Subcutaneous adipose tissue (tissue), 4 donors: Measurements from ENCODE around the gene PPP2R5C. TPM values are rescaled to one million over a fixed set of nuclear protein-coding genes. Genes with fewer than 3 reads are reported as not detected.

Experiments used
- total RNA-seq, 4 donors: library from RNA; depleted of rRNA; stranded (reverse); fragments of >200 nt; gene quantifications; one replicate each; pipeline ENCODE4 v1.1.0, GENCODE V29; 2016
- TF ChIP-seq, protein P1 (sequence below): fragments of 450-650 bp; IDR thresholded peaks from one replicate; pipeline ENCODE4 v1.5.1; 2016; ENCODE audit warnings: low read depth, mild to moderate bottlenecking, control low read depth, antibody characterized with exemption, moderate library complexity

Gene PPP2R5C
- total RNA-seq, 4 donors from 2014 or later, result 98.9 to 127 (median 102) TPM

DNA sequence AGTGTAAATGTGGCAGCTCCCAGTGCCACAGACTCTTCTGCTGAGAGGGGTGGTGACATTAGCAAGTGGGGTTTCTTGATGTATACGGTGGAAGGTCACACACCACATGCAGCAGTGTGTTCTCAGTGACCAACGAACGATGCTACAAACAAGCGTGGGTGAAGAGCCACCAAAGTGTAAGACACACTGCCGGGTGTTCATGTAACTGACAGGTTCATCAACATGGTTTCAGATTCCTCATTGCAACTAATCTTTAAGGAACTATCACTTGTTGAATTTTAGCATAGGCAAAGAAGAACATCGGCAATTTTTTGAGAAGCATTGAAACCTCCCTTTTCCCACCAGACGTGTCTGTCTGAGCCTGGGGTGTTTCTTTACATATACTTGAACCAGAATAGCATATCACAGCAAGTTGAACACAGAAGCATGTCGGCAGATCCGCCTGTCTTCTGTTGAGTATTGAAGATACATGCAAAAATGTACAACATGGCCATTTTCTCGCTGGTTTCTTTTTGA lies 58.8 kb downstream of the PPP2R5C start:
- TF ChIP-seq, protein P1, sequence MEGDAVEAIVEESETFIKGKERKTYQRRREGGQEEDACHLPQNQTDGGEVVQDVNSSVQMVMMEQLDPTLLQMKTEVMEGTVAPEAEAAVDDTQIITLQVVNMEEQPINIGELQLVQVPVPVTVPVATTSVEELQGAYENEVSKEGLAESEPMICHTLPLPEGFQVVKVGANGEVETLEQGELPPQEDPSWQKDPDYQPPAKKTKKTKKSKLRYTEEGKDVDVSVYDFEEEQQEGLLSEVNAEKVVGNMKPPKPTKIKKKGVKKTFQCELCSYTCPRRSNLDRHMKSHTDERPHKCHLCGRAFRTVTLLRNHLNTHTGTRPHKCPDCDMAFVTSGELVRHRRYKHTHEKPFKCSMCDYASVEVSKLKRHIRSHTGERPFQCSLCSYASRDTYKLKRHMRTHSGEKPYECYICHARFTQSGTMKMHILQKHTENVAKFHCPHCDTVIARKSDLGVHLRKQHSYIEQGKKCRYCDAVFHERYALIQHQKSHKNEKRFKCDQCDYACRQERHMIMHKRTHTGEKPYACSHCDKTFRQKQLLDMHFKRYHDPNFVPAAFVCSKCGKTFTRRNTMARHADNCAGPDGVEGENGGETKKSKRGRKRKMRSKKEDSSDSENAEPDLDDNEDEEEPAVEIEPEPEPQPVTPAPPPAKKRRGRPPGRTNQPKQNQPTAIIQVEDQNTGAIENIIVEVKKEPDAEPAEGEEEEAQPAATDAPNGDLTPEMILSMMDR, result no peak

DNA sequence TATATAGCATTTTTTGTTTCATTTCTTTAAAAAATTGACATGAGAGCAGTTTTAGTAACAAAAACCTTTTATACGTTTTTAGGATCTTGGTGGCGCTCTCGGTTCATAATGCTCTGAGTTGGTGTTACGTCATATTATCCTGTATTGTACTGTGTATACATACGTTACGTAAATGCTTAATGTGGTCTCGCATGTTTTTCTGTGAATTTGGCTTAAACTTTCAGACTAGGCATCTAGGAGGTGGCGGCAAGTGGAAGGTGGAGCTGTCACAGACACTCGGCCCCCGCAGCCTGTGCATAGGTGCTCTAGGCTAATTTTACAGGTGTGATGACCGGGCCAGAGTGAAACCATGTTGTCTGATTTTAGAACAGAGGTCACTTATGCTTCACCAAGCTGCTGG lies 60.0 kb downstream of the PPP2R5C start:
- TF ChIP-seq, protein P1, result no peak

DNA sequence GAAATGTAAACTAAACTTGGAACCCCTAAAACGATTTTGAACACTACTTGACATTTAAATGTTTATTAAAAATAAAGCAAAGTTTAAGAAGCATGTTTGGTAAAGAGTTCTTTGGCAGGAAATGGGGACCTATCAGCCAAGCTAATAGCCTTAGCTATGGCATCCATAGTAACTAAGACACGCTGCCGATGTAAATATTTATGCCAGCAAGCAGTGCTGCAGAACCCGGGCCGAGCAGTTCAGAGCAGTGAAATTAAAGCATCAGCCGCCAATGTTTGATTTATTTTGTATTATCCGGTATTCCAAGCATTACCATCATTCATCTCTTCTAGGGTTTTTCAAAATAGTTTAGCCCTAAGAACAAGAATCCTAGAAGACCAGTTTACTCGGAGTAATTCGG lies 61.6 kb downstream of the PPP2R5C start:
- TF ChIP-seq, protein P1, result no peak

DNA sequence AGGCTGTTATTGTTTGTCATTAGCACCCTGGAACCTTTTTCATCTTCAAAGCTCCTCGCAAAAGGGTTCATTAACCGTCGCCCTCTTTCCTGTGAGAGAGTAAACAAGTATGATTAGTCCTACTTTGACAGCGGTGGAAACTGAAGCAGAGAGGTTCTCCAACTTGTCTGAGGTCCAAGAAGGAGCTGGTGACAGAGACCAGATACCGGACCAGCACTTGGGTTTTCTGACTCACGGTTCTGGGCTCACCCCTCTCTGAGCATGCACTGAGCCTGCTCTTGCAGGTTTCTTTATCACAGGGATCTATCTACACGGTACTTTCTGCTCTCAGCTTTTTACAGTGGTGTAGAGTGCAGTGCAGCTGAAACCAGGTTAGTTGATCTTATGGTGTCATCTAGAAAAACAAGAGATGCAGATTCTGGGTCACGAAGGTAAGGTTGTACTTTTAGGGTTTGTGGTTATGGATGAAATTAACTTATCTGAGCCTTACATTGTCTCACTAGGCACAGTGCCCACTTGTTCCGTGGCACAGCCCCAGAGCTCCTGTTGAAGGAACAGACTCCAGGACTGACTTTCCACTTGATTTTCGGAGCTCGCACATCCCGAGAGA lies 62.1 kb downstream of the PPP2R5C start:
- TF ChIP-seq, protein P1, result no peak

DNA sequence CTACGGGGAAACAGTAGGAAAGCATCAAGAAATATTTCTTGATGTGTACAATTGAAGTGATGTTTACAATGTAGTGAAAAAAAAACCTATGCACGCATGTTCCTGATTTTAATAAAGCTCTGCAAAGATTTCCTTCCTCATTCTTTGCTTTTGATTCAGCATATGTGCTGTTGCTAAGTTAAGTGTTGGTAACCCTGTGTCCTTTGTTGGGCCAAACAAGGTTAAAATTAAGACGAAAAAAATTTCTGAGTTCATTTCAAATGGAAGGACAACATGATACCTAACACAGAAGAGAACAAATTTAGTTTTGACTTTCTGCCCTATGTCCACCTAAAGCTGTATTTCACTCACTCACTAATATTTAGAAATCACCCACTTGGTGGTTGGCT lies 62.8 kb downstream of the PPP2R5C start:
- TF ChIP-seq, protein P1, result no peak

DNA sequence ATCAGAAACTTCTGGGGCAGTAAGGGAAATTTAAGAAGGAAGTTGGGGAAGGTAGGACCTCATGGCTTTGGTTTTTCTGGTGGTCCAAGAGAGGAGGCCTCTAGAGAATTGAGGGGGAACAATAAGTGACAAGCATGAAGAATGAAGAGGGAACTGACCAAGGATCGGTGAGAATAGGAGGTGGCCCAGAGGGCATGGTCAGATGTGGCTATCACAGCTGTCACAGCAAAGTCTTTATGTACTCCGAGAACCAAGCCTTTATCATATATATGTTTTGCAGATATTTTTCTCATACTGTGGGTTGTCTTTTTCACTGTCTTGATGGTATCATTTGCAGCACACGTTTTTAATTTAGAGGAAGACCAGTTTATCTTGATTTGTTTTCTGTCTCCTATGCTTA lies 64.3 kb downstream of the PPP2R5C start:
- TF ChIP-seq, protein P1, result no peak

DNA sequence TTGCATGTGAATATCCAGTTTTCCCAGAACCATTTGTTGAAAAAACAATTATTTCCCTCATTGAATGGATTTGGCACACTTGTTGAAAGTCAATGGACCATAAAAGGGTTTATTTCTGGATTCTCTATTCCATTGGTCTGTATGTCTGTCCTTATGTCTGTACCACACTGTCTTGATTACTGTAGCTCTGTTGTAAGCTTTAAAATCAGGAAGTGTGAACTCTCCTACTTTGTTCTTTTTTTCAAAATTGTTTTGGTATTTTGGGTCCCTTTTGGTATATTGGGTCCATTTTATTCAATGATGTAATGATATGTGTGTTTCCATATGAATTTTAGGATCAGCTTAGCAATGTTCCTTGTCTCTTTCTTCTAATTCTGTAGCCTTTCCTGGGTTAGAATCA lies 64.8 kb downstream of the PPP2R5C start:
- TF ChIP-seq, protein P1, result no peak
